ENCODE measurements around the gene MCC.

MCC gene

DNA sequence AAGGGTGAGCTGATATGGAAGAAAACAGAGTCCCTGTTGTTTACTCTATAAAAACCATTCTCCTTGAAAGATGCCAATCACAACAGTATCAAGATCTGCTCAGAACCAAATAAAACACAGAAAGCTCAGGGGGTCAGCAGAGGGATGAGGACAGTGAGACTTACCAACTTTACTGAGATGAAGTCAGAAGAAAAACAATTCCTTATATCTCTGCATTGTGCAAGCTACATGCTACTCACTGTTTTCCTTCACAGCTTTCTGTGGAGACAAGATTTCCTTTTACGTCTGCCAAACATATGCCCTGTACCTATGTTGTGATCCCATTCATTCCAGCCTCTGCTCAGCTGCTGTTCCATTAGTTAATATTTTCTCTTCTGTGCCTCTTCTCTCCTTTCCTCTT, 239.0 kb downstream of the MCC start:
- Histone ChIP-seq H3K4me2 (ENCODE audit: low read depth, low read length, poor library complexity, severe bottlenecking) (no peak overlapping the region), H3K27ac (ENCODE audit: low read depth, low read length) (no peak overlapping the region), H3K9ac (ENCODE audit: low read length) (no peak overlapping the region), H3K36me3 (ENCODE audit: low read length) (no peaks in the 10 kb centered on the region), H3K9me2 (replicated peaks; ENCODE audit: insufficient read depth, low read length) (no peaks in the 10 kb centered on the region), H4K20me1 (ENCODE audit: low read depth, low read length) (no peaks in the 10 kb centered on the region), H2AFZ (ENCODE audit: low read depth, low read length, severe bottlenecking) (no peak overlapping the region), H3K27me3 (ENCODE audit: low read length) (no peaks in the 10 kb centered on the region), H3K4me3 (ENCODE audit: insufficient read depth, low read length, poor library complexity, severe bottlenecking) (no peak overlapping the region), H3F3A (ENCODE audit: insufficient read depth) (no peaks in the 10 kb centered on the region), H3K9me3 (ENCODE audit: insufficient read depth, low read length) (no peaks in the 10 kb centered on the region), H3K79me2 (ENCODE audit: insufficient read depth, low read length) (no peaks in the 10 kb centered on the region)
- TF ChIP-seq, protein P1, sequence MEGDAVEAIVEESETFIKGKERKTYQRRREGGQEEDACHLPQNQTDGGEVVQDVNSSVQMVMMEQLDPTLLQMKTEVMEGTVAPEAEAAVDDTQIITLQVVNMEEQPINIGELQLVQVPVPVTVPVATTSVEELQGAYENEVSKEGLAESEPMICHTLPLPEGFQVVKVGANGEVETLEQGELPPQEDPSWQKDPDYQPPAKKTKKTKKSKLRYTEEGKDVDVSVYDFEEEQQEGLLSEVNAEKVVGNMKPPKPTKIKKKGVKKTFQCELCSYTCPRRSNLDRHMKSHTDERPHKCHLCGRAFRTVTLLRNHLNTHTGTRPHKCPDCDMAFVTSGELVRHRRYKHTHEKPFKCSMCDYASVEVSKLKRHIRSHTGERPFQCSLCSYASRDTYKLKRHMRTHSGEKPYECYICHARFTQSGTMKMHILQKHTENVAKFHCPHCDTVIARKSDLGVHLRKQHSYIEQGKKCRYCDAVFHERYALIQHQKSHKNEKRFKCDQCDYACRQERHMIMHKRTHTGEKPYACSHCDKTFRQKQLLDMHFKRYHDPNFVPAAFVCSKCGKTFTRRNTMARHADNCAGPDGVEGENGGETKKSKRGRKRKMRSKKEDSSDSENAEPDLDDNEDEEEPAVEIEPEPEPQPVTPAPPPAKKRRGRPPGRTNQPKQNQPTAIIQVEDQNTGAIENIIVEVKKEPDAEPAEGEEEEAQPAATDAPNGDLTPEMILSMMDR (IDR thresholded peaks at IDR 0.05; ENCODE audit: insufficient read depth, low read length, poor library complexity, severe bottlenecking): no peak
- no peak for TF ChIP-seq EZH2phosphoT487 (conservative IDR thresholded peaks at IDR 0.05; ENCODE audit: low read length)

DNA sequence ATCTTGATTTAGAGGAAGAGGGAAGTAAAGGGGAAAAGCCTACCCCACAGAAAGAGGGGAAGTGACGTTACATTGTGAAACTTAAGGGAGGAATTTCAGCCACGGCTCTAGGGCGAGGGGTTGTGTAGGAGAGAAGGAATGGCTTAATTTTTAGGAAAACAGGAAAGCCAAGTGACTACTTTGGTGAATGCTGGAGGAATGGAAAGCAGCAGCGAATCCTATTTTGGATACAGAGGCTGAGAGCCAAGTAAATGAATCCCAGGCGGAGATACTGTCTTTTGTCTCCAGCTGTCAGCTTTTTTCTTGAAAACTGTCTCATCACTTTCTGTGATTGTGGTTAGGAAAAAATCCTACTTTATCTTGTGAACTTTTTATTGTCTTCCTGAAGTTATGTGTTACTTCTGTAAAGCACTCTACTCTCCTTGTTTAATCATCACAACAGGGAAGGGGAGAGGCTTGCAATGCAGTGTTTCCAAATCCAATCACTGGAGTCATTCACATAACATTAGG, 241.8 kb downstream of the MCC start:
- no peaks in the 10 kb centered on the region for H4K20me1 ChIP-seq (ENCODE audit: low read depth, low read length)
- H3K9me3 ChIP-seq (ENCODE audit: insufficient read depth, low read length): no peaks in the 10 kb centered on the region
- no peaks in the 10 kb centered on the region for H3K79me2 ChIP-seq (ENCODE audit: insufficient read depth, low read length)
- TF ChIP-seq, protein P1 (IDR thresholded peaks at IDR 0.05; ENCODE audit: insufficient read depth, low read length, poor library complexity, severe bottlenecking): no peak
- no peak for TF ChIP-seq EZH2phosphoT487 (conservative IDR thresholded peaks at IDR 0.05; ENCODE audit: low read length)
- H3K4me3 ChIP-seq (ENCODE audit: insufficient read depth, low read length, poor library complexity, severe bottlenecking): no peak overlapping the region
- no peaks in the 10 kb centered on the region for H3F3A ChIP-seq (ENCODE audit: insufficient read depth)
- no peaks in the 10 kb centered on the region for H3K9me2 ChIP-seq (replicated peaks; ENCODE audit: insufficient read depth, low read length)
- no peaks in the 10 kb centered on the region for H3K36me3 ChIP-seq (ENCODE audit: low read length)
- no peak overlapping the region for H3K27ac ChIP-seq (ENCODE audit: low read depth, low read length)
- H3K9ac ChIP-seq (ENCODE audit: low read length): no peak overlapping the region
- no peak overlapping the region for H2AFZ ChIP-seq (ENCODE audit: low read depth, low read length, severe bottlenecking)
- H3K27me3 ChIP-seq (ENCODE audit: low read length): no peaks in the 10 kb centered on the region
- no peak overlapping the region for H3K4me2 ChIP-seq (ENCODE audit: low read depth, low read length, poor library complexity, severe bottlenecking)

DNA sequence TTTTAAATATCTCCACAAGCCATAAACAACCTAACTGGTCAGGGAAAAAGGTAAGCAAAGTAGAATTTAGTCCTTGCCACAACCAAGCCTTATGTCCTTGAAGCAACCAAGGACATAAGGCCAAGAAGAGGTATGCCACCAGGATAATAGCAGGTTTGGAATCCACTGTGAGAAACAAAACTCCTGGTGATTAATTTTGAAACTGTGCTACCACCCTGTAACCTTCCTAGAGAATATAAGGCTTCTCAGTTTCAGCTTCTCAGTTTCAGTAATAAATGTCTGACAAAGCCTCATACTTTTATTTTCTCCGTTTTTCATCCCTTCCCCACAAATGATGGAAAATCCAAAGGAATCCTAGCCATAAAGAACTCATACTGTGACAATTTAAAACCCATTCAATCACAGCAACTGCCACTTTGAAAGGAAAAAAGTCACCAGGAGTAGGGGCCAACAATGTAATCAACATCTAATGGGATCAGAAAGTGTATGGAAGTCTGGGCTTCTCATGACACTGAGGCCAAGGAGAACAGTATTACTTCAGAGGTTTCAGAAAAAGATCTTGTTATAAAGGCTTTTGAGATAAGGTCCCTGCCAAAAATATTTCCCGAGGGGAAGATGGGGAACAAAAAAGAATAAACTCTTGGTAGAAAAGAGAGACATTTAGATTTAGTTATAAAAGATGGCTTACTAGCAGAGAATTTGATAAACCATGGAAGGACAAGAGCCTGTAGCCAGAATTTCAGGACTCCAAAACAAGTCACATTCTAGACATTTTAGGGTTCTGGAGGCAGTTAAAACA, 242.6 kb downstream of the MCC start:
- no peaks in the 10 kb centered on the region for H3F3A ChIP-seq (ENCODE audit: insufficient read depth)
- H4K20me1 ChIP-seq (ENCODE audit: low read depth, low read length): no peaks in the 10 kb centered on the region
- H3K9me3 ChIP-seq (ENCODE audit: insufficient read depth, low read length): no peaks in the 10 kb centered on the region
- no peak overlapping the region for H3K4me2 ChIP-seq (ENCODE audit: low read depth, low read length, poor library complexity, severe bottlenecking)
- H3K9me2 ChIP-seq (replicated peaks; ENCODE audit: insufficient read depth, low read length): no peaks in the 10 kb centered on the region
- no peak overlapping the region for H3K4me3 ChIP-seq (ENCODE audit: insufficient read depth, low read length, poor library complexity, severe bottlenecking)
- TF ChIP-seq, protein P1 (IDR thresholded peaks at IDR 0.05; ENCODE audit: insufficient read depth, low read length, poor library complexity, severe bottlenecking): no peak
- no peak for TF ChIP-seq EZH2phosphoT487 (conservative IDR thresholded peaks at IDR 0.05; ENCODE audit: low read length)
- no peaks in the 10 kb centered on the region for H3K79me2 ChIP-seq (ENCODE audit: insufficient read depth, low read length)
- H3K9ac ChIP-seq (ENCODE audit: low read length): no peak overlapping the region
- no peak overlapping the region for H3K27ac ChIP-seq (ENCODE audit: low read depth, low read length)
- H3K36me3 ChIP-seq (ENCODE audit: low read length): no peaks in the 10 kb centered on the region
- H3K27me3 ChIP-seq (ENCODE audit: low read length): no peaks in the 10 kb centered on the region
- H2AFZ ChIP-seq (ENCODE audit: low read depth, low read length, severe bottlenecking): no peak overlapping the region
